PC-3 (cell line): ENCODE data around the gene SPEF1.

ENCODE experiments used
- EZH2 ChIP-seq: fragments of 300-600 bp; sonication (generic); IDR thresholded peaks from one replicate; pipeline ENCODE4 v1.6.1; 2017; ENCODE audit warnings: antibody characterized with exemption, mild to moderate bottlenecking, low read length; ENCODE audit not compliant: unreplicated experiment
- EZH2phosphoT487 ChIP-seq: fragments of 300-600 bp; sonication (generic); IDR thresholded peaks from 2 replicates; pipeline ENCODE4 v1.6.1; 2018; ENCODE audit warnings: mild to moderate bottlenecking, antibody characterized with exemption, low read length, borderline replicate concordance
- TF ChIP-seq, protein P1 (sequence below): fragments of 300-600 bp; sonication (generic); conservative IDR thresholded peaks from 2 replicates; pipeline ENCODE4 v1.5.1; 2017; ENCODE audit warnings: antibody characterized with exemption, low read depth, mild to moderate bottlenecking, low read length

DNA sequence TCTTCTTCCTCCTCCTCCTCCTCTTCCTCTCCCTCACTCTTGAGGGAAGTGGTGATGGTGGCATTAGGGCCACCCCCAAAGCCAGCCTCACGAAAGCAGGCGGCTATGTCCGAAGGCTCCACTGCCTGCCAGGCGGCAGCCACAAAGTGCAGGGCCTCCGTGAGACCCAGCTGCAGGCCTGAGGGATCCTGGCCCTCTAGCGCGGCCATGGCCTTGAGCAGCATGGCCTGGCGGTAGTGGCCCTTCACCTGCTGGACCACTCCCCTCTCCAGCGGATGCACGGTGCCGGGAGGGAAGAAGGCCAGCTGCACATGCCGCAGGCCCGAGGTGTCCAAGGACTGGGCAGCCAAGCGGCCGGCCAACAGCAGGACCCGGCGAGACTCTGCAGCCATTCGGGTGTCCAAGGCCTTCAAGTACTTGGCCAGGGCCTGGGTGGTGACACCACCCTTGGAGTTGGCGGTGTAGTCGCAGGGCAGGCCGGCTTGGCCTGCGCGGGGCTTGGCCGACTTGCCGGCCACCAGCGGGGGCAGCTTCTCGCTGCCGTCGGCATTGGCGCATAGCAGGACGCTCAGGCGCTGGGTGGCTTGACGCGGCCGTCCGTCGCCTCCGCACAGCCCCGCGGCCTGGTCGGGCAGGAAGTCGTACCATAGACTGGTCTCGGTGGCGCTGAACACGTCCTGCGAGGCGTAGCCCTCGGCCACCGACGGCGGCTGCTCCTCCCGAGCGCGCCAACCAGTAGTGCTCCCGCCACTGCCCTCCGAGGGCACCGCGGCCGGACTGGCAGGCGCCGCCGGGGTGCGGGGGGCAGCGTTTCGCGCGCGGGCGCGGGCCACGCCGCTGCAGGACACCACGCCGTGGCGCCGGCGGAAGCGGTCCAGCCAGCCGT, 4.2 kb upstream of the SPEF1 start:
- TF ChIP-seq, protein P1, sequence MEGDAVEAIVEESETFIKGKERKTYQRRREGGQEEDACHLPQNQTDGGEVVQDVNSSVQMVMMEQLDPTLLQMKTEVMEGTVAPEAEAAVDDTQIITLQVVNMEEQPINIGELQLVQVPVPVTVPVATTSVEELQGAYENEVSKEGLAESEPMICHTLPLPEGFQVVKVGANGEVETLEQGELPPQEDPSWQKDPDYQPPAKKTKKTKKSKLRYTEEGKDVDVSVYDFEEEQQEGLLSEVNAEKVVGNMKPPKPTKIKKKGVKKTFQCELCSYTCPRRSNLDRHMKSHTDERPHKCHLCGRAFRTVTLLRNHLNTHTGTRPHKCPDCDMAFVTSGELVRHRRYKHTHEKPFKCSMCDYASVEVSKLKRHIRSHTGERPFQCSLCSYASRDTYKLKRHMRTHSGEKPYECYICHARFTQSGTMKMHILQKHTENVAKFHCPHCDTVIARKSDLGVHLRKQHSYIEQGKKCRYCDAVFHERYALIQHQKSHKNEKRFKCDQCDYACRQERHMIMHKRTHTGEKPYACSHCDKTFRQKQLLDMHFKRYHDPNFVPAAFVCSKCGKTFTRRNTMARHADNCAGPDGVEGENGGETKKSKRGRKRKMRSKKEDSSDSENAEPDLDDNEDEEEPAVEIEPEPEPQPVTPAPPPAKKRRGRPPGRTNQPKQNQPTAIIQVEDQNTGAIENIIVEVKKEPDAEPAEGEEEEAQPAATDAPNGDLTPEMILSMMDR = no peak
- TF ChIP-seq EZH2 (no peak), EZH2phosphoT487 (no peak)
